NCI-H1105 (cell line): ENCODE measurements around the gene PAX4.
"Not testable (repeated sequence)": the region's sequence is repeated elsewhere in the genome, so short reads cannot be mapped to it uniquely, and the experiment has no call there.

ENCODE experiments used
- DNase-seq: peaks from one replicate; lab custom pipeline; 2025; lab: John Stamatoyannopoulos, UW

PAX4 gene

GRCh38 chr7:127585044-127585953 is 32.6 kb downstream of the PAX4 start, which contains the start of gene GCC1:
TSS of gene GCC1 (minus strand) at chr7:127585596. CDS start at chr7:127585182, 414 bp downstream.
- peak; percentile 86 for DNase-seq

- DNase-seq: no peak
Measured at GRCh38 chr7:127584648-127585043, 33.3 kb downstream of the PAX4 start.

- DNase-seq: no peak
Measured at GRCh38 chr7:127582361-127582760, 35.6 kb downstream of the PAX4 start.

- no peak for DNase-seq
Measured at GRCh38 chr7:127581716-127582115, 36.2 kb downstream of the PAX4 start.

- no peak for DNase-seq
Measured at GRCh38 chr7:127580612-127581011, 37.3 kb downstream of the PAX4 start.

- no peak for DNase-seq
Measured at GRCh38 chr7:127578711-127579275, 39.1 kb downstream of the PAX4 start.

GRCh38 chr7:127578036-127578684 is 39.8 kb downstream of the PAX4 start:
- peak; percentile 4 for DNase-seq

- no peak for DNase-seq
Measured at GRCh38 chr7:127571741-127572505, 46.0 kb downstream of the PAX4 start.

GRCh38 chr7:127568034-127568433 is 49.9 kb downstream of the PAX4 start:
- DNase-seq: not testable (repeated sequence)

GRCh38 chr7:127566242-127566641 is 51.7 kb downstream of the PAX4 start:
- DNase-seq: no peak
